DMS 273 treated with DMSO at 0.1 percent for 48 hours (cell line): ENCODE measurements around the gene UCKL1.
A peak's percentile ranks its signal among the peaks of the same experiment; 100 is the strongest.

Experiments
- DNase-seq: peaks from one replicate; lab custom pipeline; 2025; lab: John Stamatoyannopoulos, UW

UCKL1 gene

GRCh38 chr20:63958964-63959698 lies 2.9 kb upstream of the UCKL1 start:
- DNase-seq = no peak

GRCh38 chr20:63958471-63958870 lies 2.3 kb upstream of the UCKL1 start:
- no peak for DNase-seq

DNA sequence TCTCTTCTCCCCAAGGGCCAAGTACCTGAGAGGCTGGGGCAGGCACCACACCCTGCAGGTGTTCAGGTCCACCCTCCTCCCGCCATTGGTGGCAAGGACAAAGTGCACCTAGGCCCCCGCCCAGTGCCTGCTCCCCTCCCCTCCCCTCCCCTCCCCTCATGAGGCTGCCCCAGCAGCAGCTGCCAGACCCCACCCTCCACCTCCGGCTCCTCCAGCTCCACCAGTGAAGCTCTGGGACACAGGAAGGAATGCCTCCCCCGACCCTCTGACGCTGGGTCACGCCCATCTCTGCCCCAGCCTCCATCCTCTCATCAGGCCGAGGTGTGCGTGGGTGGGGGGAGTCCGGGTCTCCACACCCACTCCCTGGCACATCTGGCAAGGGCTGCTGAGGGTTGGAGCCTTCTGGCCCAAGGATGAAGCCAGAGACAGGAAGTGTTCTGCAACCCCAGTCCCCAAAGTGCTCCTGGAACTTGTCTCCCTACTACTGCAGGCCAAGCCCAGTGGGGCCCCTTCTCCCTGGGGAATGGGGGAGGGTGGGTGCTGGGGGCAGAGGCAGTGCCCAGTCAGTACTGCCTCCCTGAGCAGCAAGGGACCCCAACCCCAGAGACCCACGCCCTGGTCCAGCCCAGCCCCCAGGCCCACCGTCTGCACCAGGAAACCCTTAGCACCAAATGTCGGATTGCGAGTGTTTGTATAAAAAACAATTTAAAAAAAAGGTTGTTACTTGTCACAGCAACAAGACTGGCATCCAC lies 1.6 kb upstream of the UCKL1 start:
- DNase-seq = peak; percentile 66

GRCh38 chr20:63957004-63957689 lies 931 bp upstream of the UCKL1 start:
- peak; percentile 78 for DNase-seq

DNA sequence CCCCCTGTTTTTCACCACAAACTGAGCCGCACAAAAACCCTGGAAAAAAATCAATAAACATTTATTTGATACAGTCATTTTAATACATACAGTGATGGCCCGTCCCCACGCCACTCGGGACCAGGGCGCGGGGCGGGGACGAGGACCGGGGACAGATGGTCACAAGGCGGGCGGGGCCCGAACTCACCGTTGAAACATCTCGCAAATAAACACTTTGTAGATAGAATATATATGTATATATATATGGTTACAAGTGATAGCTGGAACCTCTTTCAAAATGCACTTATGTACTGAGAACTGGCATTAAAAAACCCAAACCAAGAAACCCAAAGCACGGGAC lies 418 bp upstream of the UCKL1 start:
- peak; percentile 55 for DNase-seq

- no peak for DNase-seq
These were observed 862 bp downstream of the UCKL1 start for GRCh38 chr20:63955281-63955826.

DNA sequence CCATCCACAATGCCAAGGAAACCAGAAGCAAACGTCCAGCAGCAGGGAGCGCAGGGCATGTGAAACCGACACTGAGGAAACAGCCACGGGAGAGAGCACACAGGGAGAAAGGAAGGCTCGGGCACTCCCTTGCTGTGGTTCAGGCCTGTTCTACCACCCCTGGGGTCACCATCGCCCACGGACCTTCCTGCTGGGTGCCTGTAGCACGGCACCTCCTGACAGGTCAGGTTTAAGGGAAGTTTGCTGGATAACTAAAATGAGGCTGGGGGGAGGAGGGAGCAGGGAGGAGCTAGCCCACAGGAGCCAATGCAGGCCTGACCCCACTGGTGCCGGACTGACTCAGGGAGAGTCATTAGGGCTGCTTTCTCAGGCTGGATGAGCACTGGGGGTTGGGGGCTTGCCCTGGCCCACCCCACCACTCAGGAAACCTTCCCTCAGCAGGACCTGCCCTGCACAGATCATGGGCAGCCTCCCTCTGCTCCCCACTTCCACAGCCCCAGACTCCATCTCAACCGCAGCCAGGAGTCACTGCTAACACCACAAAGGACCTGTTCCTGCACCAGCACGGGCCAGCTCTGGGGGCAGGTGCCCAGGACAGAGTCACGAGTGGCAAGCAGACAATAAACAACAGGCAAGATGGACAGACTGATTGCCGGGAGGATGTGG lies 2.3 kb downstream of the UCKL1 start:
- no peak for DNase-seq

DNA sequence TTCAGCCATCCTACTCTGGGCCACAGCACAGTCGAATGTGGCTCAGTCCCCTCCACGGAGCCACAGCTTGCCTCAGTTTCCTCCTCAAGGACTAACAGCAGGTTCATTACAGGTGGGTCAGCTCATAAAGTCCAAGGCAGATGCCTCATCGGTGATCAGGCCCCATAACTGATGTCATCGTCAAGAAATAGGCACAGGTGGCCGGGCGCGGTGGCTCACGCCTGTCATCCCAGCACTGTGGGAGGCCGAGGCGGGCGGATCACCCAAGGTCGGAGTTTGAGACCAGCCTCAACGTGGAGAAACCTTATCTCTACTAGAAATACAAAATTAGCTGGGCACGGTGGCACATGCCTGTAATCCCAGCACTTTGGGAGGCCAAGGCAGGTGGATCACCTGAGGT lies 3.4 kb downstream of the UCKL1 start:
- DNase-seq = no peak

- DNase-seq = no peak
These were observed 4.0 kb downstream of the UCKL1 start for GRCh38 chr20:63952210-63952535.

- DNase-seq = no peak
These were observed 4.6 kb downstream of the UCKL1 start for GRCh38 chr20:63951398-63952209.

- no peak for DNase-seq
These were observed 5.4 kb downstream of the UCKL1 start for GRCh38 chr20:63950701-63951397.

- no peak for DNase-seq
These were observed 8.4 kb downstream of the UCKL1 start for GRCh38 chr20:63947638-63948456.

DNA sequence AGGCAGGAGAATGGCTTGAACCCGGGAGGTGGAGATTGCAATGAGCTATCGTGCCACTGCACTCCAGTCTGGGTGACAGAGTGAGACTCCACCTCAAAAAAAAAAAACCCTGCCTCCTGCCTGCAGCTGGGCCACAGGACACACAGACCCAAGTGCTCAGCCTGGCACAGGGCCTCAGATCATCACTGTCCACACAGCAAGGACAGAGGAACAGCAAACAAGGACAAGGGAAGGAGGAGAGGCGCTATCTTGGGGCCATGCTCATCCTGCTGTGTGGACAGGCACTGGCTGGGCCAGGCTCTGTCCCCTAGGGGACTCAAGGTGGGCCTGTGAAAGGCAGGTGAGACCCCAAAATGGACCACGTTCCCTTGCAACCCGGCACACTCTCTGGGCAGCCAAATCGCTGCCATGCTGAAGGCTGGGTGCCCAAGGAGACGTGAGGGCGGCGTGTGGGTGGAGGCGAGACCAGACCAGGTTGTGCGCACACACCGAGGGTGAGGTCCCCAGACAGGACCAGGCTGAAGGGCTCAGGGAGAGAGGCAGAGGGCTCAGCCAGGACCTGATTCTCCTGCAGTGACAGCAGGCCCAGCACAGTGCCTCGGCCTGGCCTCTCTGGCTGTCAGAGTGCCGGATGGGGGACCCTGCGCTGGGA lies 9.1 kb downstream of the UCKL1 start:
- DNase-seq = no peak

GRCh38 chr20:63945921-63946920 lies 10.0 kb downstream of the UCKL1 start:
- no peak for DNase-seq

DNA sequence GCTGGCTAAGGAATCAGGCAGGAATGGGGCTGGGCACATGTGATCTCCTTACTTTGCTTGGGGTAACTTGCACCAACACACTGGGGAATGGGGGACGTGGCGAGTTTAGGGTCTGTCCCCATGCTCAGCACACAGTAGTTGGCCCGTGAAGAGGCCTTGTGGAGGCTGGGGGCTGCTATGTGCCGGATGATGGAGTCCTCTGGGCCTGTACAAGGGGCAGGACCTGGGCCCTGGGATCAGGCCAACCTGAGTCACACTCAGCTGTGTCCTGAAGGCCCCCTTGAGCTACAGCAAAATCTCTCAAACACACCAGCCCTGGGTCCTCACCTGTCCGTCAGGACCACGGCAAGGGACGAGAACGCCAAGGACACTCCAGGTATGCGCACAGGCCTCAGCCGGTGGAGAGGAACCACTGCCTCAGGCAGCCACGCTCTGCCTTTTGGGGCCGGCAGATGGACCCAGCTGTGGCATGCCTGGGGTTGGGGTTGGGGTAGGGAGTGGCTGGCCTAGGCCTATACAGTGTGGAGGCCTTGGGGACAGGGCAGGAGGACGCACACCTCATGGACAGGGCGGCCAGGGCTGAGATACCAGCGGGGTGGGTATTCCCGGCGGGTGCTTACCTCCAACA lies 11.1 kb downstream of the UCKL1 start:
- DNase-seq = no peak

- no peak for DNase-seq
These were observed 11.9 kb downstream of the UCKL1 start for GRCh38 chr20:63944078-63944941.

DNA sequence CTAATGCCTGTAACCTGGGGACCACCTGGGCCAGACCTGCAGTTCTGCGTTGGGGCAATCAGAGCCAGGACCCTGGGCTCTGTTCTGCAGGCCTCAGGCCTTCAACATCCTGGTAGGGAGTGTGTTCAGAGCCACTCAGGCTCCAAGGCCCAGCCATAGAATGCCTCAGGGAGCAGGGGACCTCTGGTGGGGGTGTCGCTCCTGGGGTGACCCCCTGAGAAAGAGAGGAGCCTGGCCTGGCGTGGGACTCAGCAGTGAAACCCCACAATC lies 12.5 kb downstream of the UCKL1 start:
- DNase-seq = no peak
